ENCODE data around the gene LEFTY1.
A peak's percentile ranks its signal among the peaks of the same experiment; 100 is the strongest.

The LEFTY1 gene

GRCh38 chr1:225871359-225872074, 17.4 kb downstream of the LEFTY1 start:
- no peak for DNase-seq

GRCh38 chr1:225870911-225871310, 18.0 kb downstream of the LEFTY1 start:
- DNase-seq = no peak

- DNase-seq = no peak
Measured at GRCh38 chr1:225868631-225869330, 20.2 kb downstream of the LEFTY1 start.

- DNase-seq = no peak
Measured at GRCh38 chr1:225866981-225867380, 22.0 kb downstream of the LEFTY1 start.

- peak; percentile 76 for DNase-seq
Measured at GRCh38 chr1:225866061-225866837, 22.7 kb downstream of the LEFTY1 start.

DNA sequence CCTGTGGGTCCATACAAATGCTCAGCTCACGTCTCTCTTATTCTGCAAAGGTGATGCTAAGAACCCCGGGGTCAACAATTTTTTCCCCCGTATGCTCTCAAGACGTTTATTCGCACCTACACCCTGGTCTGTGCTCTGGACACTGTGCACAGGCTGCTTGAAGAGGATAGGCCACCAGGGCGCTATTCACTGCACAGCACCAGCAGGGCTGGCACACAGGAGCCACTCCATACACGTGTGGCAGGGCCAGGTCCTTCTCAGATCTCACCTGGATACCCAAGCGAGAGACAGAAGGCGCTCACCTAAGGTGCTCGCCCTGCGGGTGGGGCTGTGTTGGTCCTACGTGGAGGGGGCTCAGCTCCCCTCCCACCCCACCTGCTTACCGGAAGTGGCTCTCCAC, 23.4 kb downstream of the LEFTY1 start:
- DNase-seq = no peak

- DNase-seq = no peak
Measured at GRCh38 chr1:225863167-225863566, 25.8 kb downstream of the LEFTY1 start.

GRCh38 chr1:225862581-225862950, 26.4 kb downstream of the LEFTY1 start:
- DNase-seq = no peak

GRCh38 chr1:225861834-225862580, 26.9 kb downstream of the LEFTY1 start:
- DNase-seq = no peak

GRCh38 chr1:225860876-225861441, 28.0 kb downstream of the LEFTY1 start:
- DNase-seq = no peak

GRCh38 chr1:225860107-225860506, 28.8 kb downstream of the LEFTY1 start:
- no peak for DNase-seq

DNA sequence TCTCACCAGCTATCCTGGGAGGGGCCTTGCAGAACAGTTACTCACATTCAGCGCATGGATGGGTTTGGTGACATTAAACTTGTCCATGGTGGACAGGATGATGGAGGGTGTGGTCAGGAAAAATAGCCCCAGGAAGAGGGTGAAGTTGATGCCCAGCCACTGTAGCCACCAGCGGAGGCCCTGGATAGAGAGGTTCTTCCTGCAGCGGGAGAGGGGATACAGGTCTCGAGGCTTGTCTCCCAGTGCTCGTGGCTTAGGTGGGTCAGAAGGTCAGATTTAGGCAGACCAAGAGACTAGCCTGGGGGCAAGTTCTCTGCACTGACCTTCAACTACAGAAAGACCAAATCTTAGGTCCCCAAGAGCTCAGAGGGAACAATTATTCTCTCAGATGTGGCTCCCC, 29.8 kb downstream of the LEFTY1 start:
- no peak for DNase-seq

- no peak for DNase-seq
Measured at GRCh38 chr1:225857256-225857655, 31.7 kb downstream of the LEFTY1 start.

GRCh38 chr1:225855503-225856300, 33.2 kb downstream of the LEFTY1 start:
- DNase-seq = no peak

DNA sequence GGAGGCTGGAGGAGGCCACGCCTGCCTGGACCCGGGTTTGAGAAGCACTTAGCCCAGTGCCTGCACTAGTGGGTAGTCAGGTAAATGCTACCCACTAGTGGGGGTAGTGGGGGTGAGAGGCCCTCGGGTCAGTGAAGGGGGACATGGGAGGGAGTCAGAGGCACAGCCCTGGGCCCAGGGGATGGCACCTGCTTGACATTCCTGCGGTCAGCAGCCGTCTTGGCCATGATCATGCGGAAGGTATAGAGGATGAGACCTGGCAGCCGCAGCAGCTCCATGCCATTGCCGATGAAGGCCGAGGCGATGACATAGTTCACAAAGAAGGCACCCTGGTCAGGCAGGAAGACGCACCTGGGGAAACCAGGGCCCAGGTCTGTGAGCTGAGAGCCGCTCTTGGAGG, 35.5 kb downstream of the LEFTY1 start:
- no peak for DNase-seq

DNA sequence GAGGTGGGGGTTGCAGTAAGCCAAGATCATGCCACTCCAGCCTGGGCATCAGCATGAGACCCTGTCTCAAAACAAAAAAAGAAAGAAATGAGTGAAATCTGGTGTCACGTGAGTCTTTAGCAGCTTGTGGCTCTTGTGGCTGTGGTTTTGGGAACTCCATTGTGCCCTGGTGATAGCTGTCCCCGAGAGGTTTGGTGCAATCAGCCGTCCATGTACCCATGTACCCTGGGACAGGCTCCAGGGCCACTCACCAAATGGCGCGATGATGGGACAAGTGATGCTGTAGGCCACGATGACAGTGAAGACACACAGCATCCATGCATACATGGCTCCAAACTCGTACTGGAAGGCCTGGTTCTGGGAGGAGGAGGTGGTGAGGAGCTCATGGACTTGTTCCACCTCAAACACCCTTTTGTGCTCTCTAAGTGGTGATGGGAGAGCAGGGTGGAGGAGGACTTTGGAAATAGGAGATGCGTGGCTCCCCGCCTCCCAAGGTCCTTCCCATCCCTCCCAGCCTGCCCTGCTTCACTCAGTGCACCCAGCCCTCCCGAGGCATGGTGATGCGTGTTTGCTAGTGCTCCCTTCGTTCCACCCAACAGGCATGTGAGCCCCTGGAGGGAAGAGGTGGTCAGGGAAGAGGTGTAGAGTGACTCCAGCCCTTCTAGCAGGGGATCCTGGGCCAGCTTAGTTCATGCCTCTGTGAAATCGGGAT, 36.4 kb downstream of the LEFTY1 start:
- no peak for DNase-seq

GRCh38 chr1:225851805-225852204, 37.1 kb downstream of the LEFTY1 start:
- DNase-seq = no peak

DNA sequence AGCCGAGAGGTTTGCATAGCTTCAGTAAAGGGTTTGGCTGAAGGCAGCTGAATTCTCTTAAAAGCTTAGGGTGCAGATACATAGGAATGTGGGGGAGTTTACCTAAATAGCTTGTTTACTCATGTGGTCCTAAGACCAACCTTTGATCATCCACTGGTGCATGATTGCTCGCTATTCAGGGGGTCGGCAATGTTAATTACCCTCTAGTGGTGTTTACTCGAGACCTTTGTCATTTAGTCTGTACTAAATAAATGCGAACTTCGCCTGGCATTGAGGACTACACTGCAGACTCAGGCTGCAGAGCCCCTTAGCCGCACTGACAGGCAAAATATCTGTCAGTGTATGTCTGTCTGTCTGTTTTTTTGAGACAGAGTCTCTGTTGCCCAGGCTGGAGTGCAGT, 38.6 kb downstream of the LEFTY1 start:
- DNase-seq = no peak

- no peak for DNase-seq
Measured at GRCh38 chr1:225849925-225850324, 39.0 kb downstream of the LEFTY1 start.

DNA sequence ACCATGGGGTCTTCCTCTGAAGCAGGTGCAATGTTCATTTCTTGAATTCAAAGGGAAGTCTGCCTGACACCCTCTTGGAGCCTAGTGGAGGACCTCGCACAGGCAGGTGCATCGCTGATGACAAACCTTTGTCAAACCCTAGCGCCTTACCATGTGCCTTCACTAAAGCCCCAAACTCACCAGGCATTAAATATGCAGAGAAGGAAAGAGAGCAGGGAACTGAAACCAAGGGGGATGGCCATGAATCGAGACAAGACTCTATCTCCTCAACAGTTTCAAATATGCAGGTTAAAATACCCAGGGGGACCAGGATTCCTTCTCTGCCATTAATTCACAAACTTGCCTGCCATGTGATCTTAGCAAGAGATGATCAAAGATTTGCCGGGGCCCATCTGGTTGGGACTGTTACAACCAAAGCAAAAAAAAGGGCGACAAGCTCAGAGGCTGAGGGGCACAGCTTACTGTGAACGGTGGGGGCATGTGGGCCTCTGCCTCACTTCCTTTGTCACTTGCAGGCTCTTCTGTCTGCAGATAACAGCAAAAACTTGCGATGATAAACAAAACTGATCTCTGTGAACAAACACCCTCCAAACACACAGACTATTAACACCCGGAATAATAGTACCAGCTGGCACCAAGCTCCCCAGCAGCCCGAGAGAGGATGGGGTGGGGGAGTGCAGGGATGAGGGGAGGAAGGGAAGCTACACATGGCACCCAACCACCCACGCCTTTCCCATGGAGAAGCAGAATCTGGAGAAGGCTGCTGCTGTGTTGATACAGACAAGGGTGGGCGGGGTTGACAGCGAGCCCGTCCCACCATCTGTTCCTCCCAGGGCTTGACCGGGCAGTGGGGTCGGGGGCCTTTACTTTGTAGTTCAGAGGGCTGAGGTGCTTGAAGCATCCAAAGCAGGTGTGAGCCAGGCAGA, 40.7 kb downstream of the LEFTY1 start:
- DNase-seq = no peak
